ENCODE data around the gene SYK.

SYK gene

GRCh38 chr9:90895786-90896185 lies 94.2 kb downstream of the SYK start:
- Histone ChIP-seq H3K36me3 (ENCODE audit: control insufficient read depth in 2 of 2, insufficient read depth in 2 of 2, low read length in 2 of 2) (peaks cover 26 to 46% of the 10 kb centered on the region in 2 donors), H3K9ac (ENCODE audit: low read depth in 1 of 2, low read length in 2 of 2) (no peak overlapping the region), H3K27ac (ENCODE audit: low read depth in 2 of 2, low read length in 2 of 2) (no peak overlapping the region)

GRCh38 chr9:90896231-90896630 lies 94.6 kb downstream of the SYK start:
- Histone ChIP-seq H3K4me1 (ENCODE audit: control insufficient read depth in 2 of 2, insufficient read depth in 2 of 2, low read length in 2 of 2) (no peaks in the 10 kb centered on the region), H3K9ac (ENCODE audit: low read depth in 1 of 2, low read length in 2 of 2) (no peak overlapping the region), H3K4me3 (ENCODE audit: low read length in 2 of 2) (no peak overlapping the region), H3K27ac (ENCODE audit: low read depth in 2 of 2, low read length in 2 of 2) (no peak overlapping the region), H3K27me3 (ENCODE audit: control insufficient read depth in 2 of 2, insufficient read depth in 2 of 2, low read length in 2 of 2) (no peaks in the 10 kb centered on the region), H3K36me3 (ENCODE audit: control insufficient read depth in 2 of 2, insufficient read depth in 2 of 2, low read length in 2 of 2) (peaks cover 26 to 46% of the 10 kb centered on the region in 2 donors), H3K9me3 (ENCODE audit: control insufficient read depth in 2 of 2, low read length in 2 of 2) (no peaks in the 10 kb centered on the region)

More at GRCh38 chr9:90895786-90896185, 94.2 kb downstream of the SYK start:
- H3K4me1 ChIP-seq (ENCODE audit: control insufficient read depth in 2 of 2, insufficient read depth in 2 of 2, low read length in 2 of 2) = no peaks in the 10 kb centered on the region
- no peaks in the 10 kb centered on the region for H3K9me3 ChIP-seq (ENCODE audit: control insufficient read depth in 2 of 2, low read length in 2 of 2)
- H3K4me3 ChIP-seq (ENCODE audit: low read length in 2 of 2) = no peak overlapping the region
- H3K27me3 ChIP-seq (ENCODE audit: control insufficient read depth in 2 of 2, insufficient read depth in 2 of 2, low read length in 2 of 2) = no peaks in the 10 kb centered on the region

GRCh38 chr9:90898228-90898627 lies 96.6 kb downstream of the SYK start:
- H3K36me3 ChIP-seq (ENCODE audit: control insufficient read depth in 2 of 2, insufficient read depth in 2 of 2, low read length in 2 of 2) = peaks cover 25 to 38% of the 10 kb centered on the region in 2 donors

GRCh38 chr9:90899287-90899686 lies 97.7 kb downstream of the SYK start:
- no peak overlapping the region for H3K4me3 ChIP-seq (ENCODE audit: low read length in 2 of 2)
- H3K9me3 ChIP-seq (ENCODE audit: control insufficient read depth in 2 of 2, low read length in 2 of 2) = no peaks in the 10 kb centered on the region
- H3K36me3 ChIP-seq (ENCODE audit: control insufficient read depth in 2 of 2, insufficient read depth in 2 of 2, low read length in 2 of 2) = peaks cover 21 to 35% of the 10 kb centered on the region in 2 donors
- H3K9ac ChIP-seq (ENCODE audit: low read depth in 1 of 2, low read length in 2 of 2) = no peak overlapping the region
- no peaks in the 10 kb centered on the region for H3K27me3 ChIP-seq (ENCODE audit: control insufficient read depth in 2 of 2, insufficient read depth in 2 of 2, low read length in 2 of 2)
- H3K4me1 ChIP-seq (ENCODE audit: control insufficient read depth in 2 of 2, insufficient read depth in 2 of 2, low read length in 2 of 2) = no peaks in the 10 kb centered on the region
- H3K27ac ChIP-seq (ENCODE audit: low read depth in 2 of 2, low read length in 2 of 2) = no peak overlapping the region

More at GRCh38 chr9:90898228-90898627, 96.6 kb downstream of the SYK start:
- Histone ChIP-seq H3K9ac (ENCODE audit: low read depth in 1 of 2, low read length in 2 of 2) (no peak overlapping the region), H3K27me3 (ENCODE audit: control insufficient read depth in 2 of 2, insufficient read depth in 2 of 2, low read length in 2 of 2) (no peaks in the 10 kb centered on the region), H3K9me3 (ENCODE audit: control insufficient read depth in 2 of 2, low read length in 2 of 2) (no peaks in the 10 kb centered on the region), H3K4me1 (ENCODE audit: control insufficient read depth in 2 of 2, insufficient read depth in 2 of 2, low read length in 2 of 2) (no peaks in the 10 kb centered on the region), H3K27ac (ENCODE audit: low read depth in 2 of 2, low read length in 2 of 2) (no peak overlapping the region), H3K4me3 (ENCODE audit: low read length in 2 of 2) (no peak overlapping the region)

- H3K4me1 ChIP-seq (ENCODE audit: control insufficient read depth in 2 of 2, insufficient read depth in 2 of 2, low read length in 2 of 2) = no peaks in the 10 kb centered on the region
- peaks cover 19 to 31% of the 10 kb centered on the region in 2 donors for H3K36me3 ChIP-seq (ENCODE audit: control insufficient read depth in 2 of 2, insufficient read depth in 2 of 2, low read length in 2 of 2)
- no peak overlapping the region for H3K27ac ChIP-seq (ENCODE audit: low read depth in 2 of 2, low read length in 2 of 2)
- no peaks in the 10 kb centered on the region for H3K27me3 ChIP-seq (ENCODE audit: control insufficient read depth in 2 of 2, insufficient read depth in 2 of 2, low read length in 2 of 2)
- H3K9ac ChIP-seq (ENCODE audit: low read depth in 1 of 2, low read length in 2 of 2) = no peak overlapping the region
- no peak overlapping the region for H3K4me3 ChIP-seq (ENCODE audit: low read length in 2 of 2)
- H3K9me3 ChIP-seq (ENCODE audit: control insufficient read depth in 2 of 2, low read length in 2 of 2) = no peaks in the 10 kb centered on the region
Measured at GRCh38 chr9:90900130-90900529, 98.5 kb downstream of the SYK start.

- no peaks in the 10 kb centered on the region for H3K9me3 ChIP-seq (ENCODE audit: control insufficient read depth in 2 of 2, low read length in 2 of 2)
- H3K4me3 ChIP-seq (ENCODE audit: low read length in 2 of 2) = no peak overlapping the region
- peaks cover 13 to 18% of the 10 kb centered on the region in 2 donors for H3K36me3 ChIP-seq (ENCODE audit: control insufficient read depth in 2 of 2, insufficient read depth in 2 of 2, low read length in 2 of 2)
- H3K4me1 ChIP-seq (ENCODE audit: control insufficient read depth in 2 of 2, insufficient read depth in 2 of 2, low read length in 2 of 2) = no peaks in the 10 kb centered on the region
- H3K27ac ChIP-seq (ENCODE audit: low read depth in 2 of 2, low read length in 2 of 2) = no peak overlapping the region
- H3K9ac ChIP-seq (ENCODE audit: low read depth in 1 of 2, low read length in 2 of 2) = no peak overlapping the region
- no peaks in the 10 kb centered on the region for H3K27me3 ChIP-seq (ENCODE audit: control insufficient read depth in 2 of 2, insufficient read depth in 2 of 2, low read length in 2 of 2)
Measured at GRCh38 chr9:90901933-90902332, 100.3 kb downstream of the SYK start.

- no peak overlapping the region for H3K27ac ChIP-seq (ENCODE audit: low read depth in 2 of 2, low read length in 2 of 2)
- peaks cover 6 to 8% of the 10 kb centered on the region in 2 donors for H3K36me3 ChIP-seq (ENCODE audit: control insufficient read depth in 2 of 2, insufficient read depth in 2 of 2, low read length in 2 of 2)
- no peak overlapping the region for H3K9ac ChIP-seq (ENCODE audit: low read depth in 1 of 2, low read length in 2 of 2)
- no peaks in the 10 kb centered on the region for H3K4me1 ChIP-seq (ENCODE audit: control insufficient read depth in 2 of 2, insufficient read depth in 2 of 2, low read length in 2 of 2)
- H3K9me3 ChIP-seq (ENCODE audit: control insufficient read depth in 2 of 2, low read length in 2 of 2) = no peaks in the 10 kb centered on the region
- no peak overlapping the region for H3K4me3 ChIP-seq (ENCODE audit: low read length in 2 of 2)
- H3K27me3 ChIP-seq (ENCODE audit: control insufficient read depth in 2 of 2, insufficient read depth in 2 of 2, low read length in 2 of 2) = no peaks in the 10 kb centered on the region
Measured at GRCh38 chr9:90903766-90904424, 102.3 kb downstream of the SYK start.

- H3K27ac ChIP-seq (ENCODE audit: low read depth in 2 of 2, low read length in 2 of 2) = no peak overlapping the region
- no peak overlapping the region for H3K9ac ChIP-seq (ENCODE audit: low read depth in 1 of 2, low read length in 2 of 2)
- H3K4me1 ChIP-seq (ENCODE audit: control insufficient read depth in 2 of 2, insufficient read depth in 2 of 2, low read length in 2 of 2) = no peaks in the 10 kb centered on the region
- H3K27me3 ChIP-seq (ENCODE audit: control insufficient read depth in 2 of 2, insufficient read depth in 2 of 2, low read length in 2 of 2) = no peaks in the 10 kb centered on the region
- peaks cover 0 to 2% of the 10 kb centered on the region in 2 donors for H3K36me3 ChIP-seq (ENCODE audit: control insufficient read depth in 2 of 2, insufficient read depth in 2 of 2, low read length in 2 of 2)
- no peak overlapping the region for H3K4me3 ChIP-seq (ENCODE audit: low read length in 2 of 2)
- H3K9me3 ChIP-seq (ENCODE audit: control insufficient read depth in 2 of 2, low read length in 2 of 2) = no peaks in the 10 kb centered on the region
Measured at GRCh38 chr9:90904706-90905478, 103.3 kb downstream of the SYK start.

GRCh38 chr9:90905822-90906221 lies 104.2 kb downstream of the SYK start:
- Histone ChIP-seq H3K4me1 (ENCODE audit: control insufficient read depth in 2 of 2, insufficient read depth in 2 of 2, low read length in 2 of 2) (no peaks in the 10 kb centered on the region), H3K4me3 (ENCODE audit: low read length in 2 of 2) (no peak overlapping the region), H3K27me3 (ENCODE audit: control insufficient read depth in 2 of 2, insufficient read depth in 2 of 2, low read length in 2 of 2) (no peaks in the 10 kb centered on the region), H3K27ac (ENCODE audit: low read depth in 2 of 2, low read length in 2 of 2) (no peak overlapping the region), H3K9ac (ENCODE audit: low read depth in 1 of 2, low read length in 2 of 2) (no peak overlapping the region), H3K9me3 (ENCODE audit: control insufficient read depth in 2 of 2, low read length in 2 of 2) (no peaks in the 10 kb centered on the region), H3K36me3 (ENCODE audit: control insufficient read depth in 2 of 2, insufficient read depth in 2 of 2, low read length in 2 of 2) (peaks cover 0 to 2% of the 10 kb centered on the region in 2 donors)

GRCh38 chr9:90906316-90907055 lies 104.9 kb downstream of the SYK start:
- no peaks in the 10 kb centered on the region for H3K4me1 ChIP-seq (ENCODE audit: control insufficient read depth in 2 of 2, insufficient read depth in 2 of 2, low read length in 2 of 2)
- no peak overlapping the region for H3K4me3 ChIP-seq (ENCODE audit: low read length in 2 of 2)
- H3K27ac ChIP-seq (ENCODE audit: low read depth in 2 of 2, low read length in 2 of 2) = no peak overlapping the region
- H3K27me3 ChIP-seq (ENCODE audit: control insufficient read depth in 2 of 2, insufficient read depth in 2 of 2, low read length in 2 of 2) = no peaks in the 10 kb centered on the region
- no peak overlapping the region for H3K9ac ChIP-seq (ENCODE audit: low read depth in 1 of 2, low read length in 2 of 2)
- peaks cover 0 to 2% of the 10 kb centered on the region in 2 donors for H3K36me3 ChIP-seq (ENCODE audit: control insufficient read depth in 2 of 2, insufficient read depth in 2 of 2, low read length in 2 of 2)
- H3K9me3 ChIP-seq (ENCODE audit: control insufficient read depth in 2 of 2, low read length in 2 of 2) = no peaks in the 10 kb centered on the region
